GM18502 (cell line): Measurements from ENCODE around the gene CACNA2D2.

Experiments
- ATAC-seq: cut with Tn5 transposase; IDR thresholded peaks from one replicate; pipeline ENCODE4 v1.9.1; 2021; ENCODE audit warnings: mild to moderate bottlenecking; ENCODE audit not compliant: unreplicated experiment, poor library complexity

CACNA2D2 gene

GRCh38 chr3:50435371-50436113 is 67.9 kb downstream of the CACNA2D2 start:
- no peak for ATAC-seq

- ATAC-seq, result no peak
These were observed 69.5 kb downstream of the CACNA2D2 start for GRCh38 chr3:50433954-50434353.

DNA sequence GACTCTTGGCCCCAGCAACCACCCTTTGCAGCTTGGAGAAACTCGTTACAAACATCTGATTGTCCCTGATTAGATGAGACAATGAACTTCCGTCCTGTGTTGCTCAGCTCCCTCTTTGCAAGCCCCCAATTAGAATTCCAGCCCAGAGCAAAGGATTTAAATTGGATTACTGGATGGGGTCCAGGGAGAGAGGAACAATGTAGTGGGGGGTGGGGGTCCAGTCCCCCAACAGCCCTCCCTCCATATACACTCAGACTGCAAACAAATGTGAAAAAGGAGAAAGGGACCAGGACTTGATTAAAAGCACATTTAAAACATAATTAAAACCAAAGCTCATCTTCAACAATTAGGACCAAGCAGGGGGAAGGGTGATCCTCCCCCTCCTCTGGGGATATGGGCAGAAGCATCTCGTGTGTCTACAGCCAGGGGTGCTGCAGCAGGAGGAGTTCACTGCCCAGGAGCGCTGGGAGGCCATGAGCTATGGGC is 72.4 kb downstream of the CACNA2D2 start:
- no peak for ATAC-seq

DNA sequence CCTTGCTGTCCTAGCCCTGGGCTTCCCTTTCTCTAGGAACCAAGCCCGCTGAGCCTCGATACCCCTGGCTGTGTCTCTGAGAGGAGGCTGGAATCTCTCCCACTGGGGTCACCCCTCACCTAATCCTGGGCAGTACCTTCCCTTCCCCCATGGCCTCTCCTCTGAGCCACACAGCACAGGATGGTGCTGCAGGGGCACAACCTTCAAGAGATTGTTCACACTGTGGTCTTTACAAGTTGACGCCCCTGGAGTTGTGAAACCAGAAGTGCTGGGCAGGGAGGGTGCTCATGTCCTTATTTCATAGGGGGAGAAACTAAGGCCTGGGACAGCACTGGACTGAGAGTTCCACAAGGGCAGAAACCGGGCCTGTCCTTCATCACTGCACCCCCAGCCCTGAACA is 73.2 kb downstream of the CACNA2D2 start:
- no peak for ATAC-seq

DNA sequence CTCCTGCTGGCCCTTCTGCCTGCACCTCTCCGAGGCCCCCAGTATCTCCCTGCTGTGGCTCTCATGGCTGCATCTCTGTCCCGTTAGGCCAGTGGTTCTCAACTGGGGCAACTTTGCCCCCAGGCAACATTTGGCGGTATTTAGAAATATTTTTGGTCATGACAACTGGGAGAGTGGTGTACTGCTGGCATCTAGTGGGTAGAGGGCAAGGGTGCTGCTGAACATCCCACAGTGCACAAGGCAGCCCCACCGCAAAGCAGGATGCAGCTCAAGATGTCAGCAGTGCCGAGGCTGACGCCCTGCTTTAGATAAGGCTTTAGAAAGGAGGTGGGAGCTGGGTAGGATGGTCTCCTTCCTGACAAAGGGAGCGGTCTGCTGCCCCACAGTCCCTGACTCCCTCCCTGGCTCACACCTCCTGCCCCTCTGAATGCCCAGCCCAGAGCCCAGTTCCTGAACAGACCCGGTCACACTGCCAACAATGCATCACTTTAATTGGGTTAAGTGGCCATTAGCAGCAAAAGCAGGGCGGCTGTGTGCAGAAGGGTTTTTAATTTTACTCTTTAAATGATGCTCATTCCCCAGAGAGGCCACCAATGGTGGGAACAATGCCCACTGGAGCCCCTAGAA is 75.3 kb downstream of the CACNA2D2 start:
- no peak for ATAC-seq

GRCh38 chr3:50427217-50427616 is 76.2 kb downstream of the CACNA2D2 start:
- no peak for ATAC-seq

GRCh38 chr3:50425911-50426310 is 77.5 kb downstream of the CACNA2D2 start:
- ATAC-seq, result no peak

DNA sequence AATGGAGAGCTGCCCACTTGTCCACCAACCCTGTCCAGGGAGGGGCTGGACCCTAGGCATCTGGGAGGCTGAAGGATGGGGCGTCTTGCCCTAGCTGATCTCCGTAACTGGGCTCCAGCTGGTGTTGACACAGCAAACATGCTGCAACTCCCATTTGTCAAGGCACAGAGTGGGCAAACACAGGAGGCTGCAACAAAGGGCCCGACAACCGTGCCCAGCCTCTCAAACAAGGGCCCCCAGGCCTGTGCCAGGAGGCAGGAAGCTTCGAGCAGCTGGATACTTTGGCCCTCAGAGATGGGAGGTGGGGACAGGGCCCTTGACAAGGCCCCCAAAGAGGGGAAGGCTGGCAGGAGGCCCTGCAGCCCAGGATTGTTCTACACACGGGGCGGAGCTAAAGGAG is 79.9 kb downstream of the CACNA2D2 start:
- no peak for ATAC-seq

- no peak for ATAC-seq
These were observed 81.3 kb downstream of the CACNA2D2 start for GRCh38 chr3:50422153-50422552.

DNA sequence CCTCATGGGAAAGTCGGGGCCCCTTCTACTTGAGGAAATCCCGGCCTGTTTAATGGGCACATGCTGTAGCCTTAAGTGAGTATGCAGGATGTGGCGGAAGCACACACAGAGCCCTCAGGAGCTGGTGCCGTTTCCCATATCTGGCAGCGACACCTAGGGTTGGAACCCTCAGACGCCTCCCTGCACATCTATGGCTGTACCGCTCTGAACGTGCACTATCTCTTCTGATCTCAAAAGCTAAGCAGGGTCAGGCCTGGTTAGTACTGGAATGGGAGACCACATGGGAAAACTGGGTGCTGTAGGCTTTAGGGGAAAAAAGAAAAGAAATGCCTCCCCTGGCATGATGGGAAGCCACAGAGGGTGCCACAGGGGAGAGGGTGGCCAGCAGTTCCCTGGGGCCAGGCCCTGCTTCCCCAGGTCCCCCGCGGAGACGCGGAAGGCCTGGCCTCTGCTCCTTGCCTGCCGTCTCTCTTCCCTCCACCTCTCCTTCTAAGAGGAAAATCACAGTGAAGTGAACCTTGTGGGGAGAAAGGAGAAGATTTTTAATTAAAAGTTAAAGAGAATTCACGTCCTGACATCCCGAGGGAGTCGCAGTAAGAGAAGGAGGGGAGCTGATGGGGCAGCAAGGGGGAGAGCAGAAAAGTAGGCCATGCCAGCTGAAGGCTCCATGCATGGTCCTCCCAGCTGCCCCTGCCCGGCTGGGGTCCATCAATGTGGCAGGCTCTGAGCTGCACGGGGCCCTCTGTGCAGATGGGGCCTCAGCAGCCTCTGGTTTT is 83.7 kb downstream of the CACNA2D2 start:
- ATAC-seq, result no peak

DNA sequence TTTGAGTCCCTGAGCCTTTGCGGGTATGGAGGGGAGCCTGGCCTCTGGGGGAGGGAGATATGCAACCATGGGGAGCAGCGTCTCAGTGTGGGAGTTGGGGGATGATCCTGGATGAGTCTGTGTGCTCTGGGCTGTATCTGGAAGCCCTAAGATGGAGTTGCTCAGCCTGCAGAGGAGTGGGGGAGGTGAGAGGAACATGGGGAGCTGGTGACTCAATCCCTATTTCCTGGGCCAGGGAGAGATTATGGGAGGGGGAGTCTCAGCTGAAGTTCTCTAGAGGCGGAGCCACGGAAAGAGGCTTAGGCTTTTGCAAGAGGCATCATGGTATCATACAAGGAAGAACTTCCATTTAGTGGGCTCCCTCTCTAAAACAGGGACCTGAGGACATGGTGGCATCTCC is 84.6 kb downstream of the CACNA2D2 start:
- no peak for ATAC-seq

- ATAC-seq, result no peak
These were observed 85.8 kb downstream of the CACNA2D2 start for GRCh38 chr3:50417637-50418033.

DNA sequence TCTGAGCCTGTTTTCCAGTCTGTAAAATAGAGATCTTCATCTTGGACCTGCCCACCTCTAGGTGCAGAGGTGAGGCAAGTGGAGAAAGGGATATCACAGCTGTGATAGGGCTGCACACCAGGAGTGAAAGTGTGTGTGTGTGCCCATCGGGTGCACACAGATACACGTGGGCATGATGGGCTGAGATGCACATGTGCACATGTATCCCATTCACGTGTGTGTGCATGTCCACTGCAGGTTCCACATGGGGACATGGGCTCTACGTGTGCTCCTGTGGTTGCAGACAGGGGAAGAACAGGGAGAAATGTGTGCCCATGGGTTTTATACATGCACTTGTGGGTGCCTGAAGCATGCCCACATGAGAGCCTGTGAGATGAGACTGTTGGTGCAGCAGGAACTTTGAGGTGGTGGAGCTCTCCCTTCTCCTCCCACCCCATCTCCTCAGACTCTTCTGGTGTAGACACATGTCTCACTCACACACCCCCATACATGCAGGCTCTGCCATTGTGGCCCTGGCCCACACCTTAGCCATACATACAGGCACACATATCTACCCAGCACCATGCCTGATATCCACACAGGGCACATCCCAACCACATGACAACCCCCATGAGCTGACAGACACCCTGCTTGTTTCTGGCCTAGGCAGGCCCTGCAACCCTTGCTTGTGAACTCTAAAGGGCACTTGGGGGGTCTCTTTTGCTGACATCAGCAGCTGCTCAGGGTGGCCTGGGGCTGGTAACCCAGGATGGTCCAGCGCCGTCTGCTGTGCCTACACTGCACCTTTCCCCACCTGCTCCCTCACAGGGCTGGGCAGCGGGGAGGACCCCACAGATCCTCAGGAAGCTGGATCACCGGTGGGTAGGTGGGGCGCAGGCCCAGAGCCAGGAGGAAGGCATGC is 86.4 kb downstream of the CACNA2D2 start:
- ATAC-seq, result no peak

DNA sequence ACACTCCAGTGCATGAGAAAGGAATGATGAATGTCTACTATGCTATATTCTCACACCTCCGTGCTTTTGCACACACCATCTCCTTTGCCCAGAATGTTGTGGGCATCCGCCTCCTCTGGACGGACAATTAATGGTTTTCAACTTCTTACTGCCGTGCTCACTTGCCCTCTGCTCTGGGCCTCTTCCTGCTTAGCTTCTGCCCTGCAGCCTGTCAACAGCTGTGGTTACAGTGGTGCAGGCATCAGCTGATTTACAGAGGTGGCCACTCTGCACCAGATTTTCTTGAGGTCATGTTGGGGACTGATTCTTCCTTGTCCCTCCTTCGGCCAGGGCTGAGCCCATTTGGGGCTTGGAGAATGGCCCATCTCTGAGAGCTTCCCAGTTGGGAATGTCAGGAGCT is 87.6 kb downstream of the CACNA2D2 start:
- no peak for ATAC-seq

DNA sequence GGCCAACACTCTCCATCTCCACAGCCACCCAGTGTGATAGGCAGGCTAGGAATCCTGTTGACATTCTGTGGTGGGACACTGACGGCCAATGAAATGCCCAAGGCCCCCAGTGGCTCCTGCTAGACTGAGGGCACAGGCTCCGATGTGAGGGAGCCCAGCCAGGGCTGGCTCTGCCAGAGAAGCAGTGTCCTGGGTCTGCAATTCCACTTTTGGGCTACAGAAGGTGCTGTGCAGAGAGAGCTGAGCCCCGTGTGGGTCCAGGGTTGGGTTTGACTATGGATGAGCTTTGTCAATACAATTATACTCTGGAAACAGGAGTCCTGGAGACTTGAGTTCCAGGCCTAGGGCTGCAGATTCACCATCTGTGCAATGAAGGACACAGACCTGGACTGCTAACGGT is 88.4 kb downstream of the CACNA2D2 start:
- no peak for ATAC-seq

DNA sequence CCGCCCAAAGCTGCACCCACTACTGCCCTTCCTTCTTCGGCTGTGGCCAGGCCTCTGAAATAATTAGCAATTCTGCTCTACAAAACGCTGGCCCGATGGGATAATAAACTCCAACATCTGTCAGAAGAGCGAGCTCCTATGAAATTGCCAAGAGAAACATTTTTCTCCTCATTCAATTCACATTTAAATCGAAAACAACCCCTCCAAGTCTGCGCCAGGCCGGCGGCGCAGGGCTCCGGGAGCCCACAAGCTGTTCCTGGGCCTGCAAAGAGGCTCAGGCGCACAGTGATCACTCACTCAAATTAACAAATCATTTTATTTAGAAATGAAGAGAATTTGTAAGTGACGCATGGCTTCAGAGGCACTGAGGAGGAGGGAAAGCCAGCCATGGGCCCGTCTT is 88.8 kb downstream of the CACNA2D2 start:
- ATAC-seq, result no peak

DNA sequence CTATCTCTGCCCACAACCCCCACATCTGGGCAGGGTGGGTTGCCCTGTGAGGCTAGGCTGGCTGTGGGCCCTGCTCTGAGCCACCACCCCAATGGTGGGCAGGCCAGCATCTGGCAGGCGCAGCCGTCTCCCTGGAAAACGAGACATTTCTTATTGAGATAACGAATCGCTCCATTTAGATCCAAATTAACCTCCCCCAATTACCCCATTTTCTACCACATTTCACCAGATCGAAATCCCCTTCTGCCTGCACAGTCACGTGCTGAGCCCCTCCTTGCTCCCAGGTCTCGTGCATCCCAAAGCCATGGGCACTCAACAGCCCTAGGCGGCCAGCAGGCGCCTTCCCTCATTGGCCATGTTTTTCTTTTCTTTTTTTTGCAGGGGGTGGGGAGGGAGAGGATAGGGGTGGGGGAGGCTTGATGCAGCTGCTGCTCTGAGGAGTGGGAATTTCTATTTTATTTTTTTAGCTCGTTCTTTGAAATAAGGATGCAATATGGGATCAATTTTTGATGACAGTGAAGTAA is 91.1 kb downstream of the CACNA2D2 start:
- ATAC-seq, result no peak

- no peak for ATAC-seq
These were observed 92.2 kb downstream of the CACNA2D2 start for GRCh38 chr3:50411229-50411628.

- ATAC-seq, result no peak
These were observed 92.8 kb downstream of the CACNA2D2 start for GRCh38 chr3:50410608-50411139.

DNA sequence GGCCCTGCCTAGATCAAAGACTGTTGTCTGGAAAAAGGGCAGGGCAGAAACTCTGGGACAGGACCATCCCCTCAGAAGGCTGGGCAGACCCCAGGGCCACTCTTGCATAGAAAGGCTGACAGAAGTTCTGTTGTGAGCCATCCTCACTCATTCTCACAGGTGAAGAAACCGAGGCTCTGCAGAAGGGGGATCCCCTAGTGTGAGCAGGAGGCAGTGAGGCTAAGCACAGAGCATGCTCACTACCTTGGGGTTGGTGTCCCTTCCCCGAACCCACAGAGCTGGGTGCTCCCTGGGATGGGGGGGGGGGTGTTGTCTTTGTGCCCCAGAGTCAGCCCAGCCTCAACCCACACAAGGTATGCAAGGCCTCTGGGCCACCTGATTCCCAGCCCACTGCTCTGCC is 93.2 kb downstream of the CACNA2D2 start:
- ATAC-seq, result no peak
